ENCODE data around the gene CNOT3. TPM values are rescaled to one million over a fixed set of nuclear protein-coding genes. Genes with fewer than 3 reads are reported as not detected.

The CNOT3 gene
- total and polyA plus RNA-seq, 9 of the 15 experiments (the other 6 are each of a cell fraction or from before 2014, with no cell fraction given), result 0.27 to 60.4 (median 9.9) TPM

DNA sequence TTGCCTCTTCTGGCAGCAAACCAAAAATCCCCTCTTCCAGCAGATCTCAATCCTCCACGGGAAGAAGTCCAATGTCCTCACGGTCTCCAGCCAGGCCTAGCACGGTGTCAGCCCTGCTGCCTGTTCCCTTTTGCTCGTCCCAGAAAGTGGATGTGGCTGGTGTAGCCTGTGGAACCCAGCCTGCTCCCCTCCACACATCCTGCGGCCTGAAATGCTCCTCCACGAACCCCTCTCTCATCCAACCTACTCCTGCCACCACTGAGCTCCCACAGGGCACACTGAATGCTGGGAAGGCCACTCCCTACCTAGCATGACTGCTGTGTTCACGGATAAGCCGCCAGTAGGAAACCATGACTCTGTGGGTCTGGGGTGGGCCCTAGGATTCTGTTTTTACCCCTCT, 48.8 kb downstream of the CNOT3 start:
- POLR2A ChIA-PET, result interaction anchor here (0.8 to 2.0 kb wide), 2 partner anchors 14 to 24 kb away, joined by 3 to 8 read pairs; partner anchors contain the start of gene RPS9
- ATAC-seq, result no peak
- 83% methylated on average over 8 of the region's 8 CpGs for whole genome bisulfite sequencing (ENCODE audit: insufficient coverage, low coverage, missing lambda C conversion rate)

DNA sequence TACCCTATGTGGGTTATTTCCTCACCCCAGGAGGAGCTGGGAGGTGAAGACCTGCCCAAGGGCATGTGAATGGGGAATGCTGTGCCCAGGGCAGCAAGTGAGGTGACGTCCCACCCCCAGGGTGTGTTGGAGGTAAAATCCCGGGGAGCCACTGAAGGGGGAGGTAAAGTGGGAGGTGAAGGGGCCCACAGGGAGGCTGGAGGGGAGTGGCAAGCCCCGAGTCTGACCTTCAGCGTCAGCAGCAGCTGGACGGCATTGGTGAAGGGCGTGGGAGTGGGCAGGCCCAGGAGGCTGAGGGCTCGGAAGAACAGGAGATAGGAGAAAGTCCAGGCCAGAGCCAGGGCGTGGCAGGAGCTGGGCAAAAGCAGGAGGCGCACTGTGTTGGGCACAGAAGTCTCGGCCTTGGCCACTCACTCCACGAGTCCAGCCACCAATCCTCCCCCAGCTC, 49.4 kb downstream of the CNOT3 start:
- TF ChIP-seq MAFK (IDR thresholded peaks at IDR 0.05; ENCODE audit: low read length) (no peak), KDM5B (IDR thresholded peaks at IDR 0.05; ENCODE audit: insufficient replicate concordance, low read depth, low read length) (peak; percentile 1), ZNF717 (CRISPR knock-in tag; IDR thresholded peaks at IDR 0.05) (no peak), TRIM28 (IDR thresholded peaks at IDR 0.05) (no peak), RBFOX2 (IDR thresholded peaks at IDR 0.05; ENCODE audit: low read depth, low read length) (peak; percentile 33; the same call in 1 of the 2 replicates), YBX1 (IDR thresholded peaks at IDR 0.05) (no peak), POLR2G (IDR thresholded peaks at IDR 0.05; ENCODE audit: low read depth, low read length) (0 out of 2 replicates have a peak, but pooled peaks have one; percentile 30), EGR1 (conservative IDR thresholded peaks at IDR 0.05) (no peak)
- TF ChIP-seq, protein P1, sequence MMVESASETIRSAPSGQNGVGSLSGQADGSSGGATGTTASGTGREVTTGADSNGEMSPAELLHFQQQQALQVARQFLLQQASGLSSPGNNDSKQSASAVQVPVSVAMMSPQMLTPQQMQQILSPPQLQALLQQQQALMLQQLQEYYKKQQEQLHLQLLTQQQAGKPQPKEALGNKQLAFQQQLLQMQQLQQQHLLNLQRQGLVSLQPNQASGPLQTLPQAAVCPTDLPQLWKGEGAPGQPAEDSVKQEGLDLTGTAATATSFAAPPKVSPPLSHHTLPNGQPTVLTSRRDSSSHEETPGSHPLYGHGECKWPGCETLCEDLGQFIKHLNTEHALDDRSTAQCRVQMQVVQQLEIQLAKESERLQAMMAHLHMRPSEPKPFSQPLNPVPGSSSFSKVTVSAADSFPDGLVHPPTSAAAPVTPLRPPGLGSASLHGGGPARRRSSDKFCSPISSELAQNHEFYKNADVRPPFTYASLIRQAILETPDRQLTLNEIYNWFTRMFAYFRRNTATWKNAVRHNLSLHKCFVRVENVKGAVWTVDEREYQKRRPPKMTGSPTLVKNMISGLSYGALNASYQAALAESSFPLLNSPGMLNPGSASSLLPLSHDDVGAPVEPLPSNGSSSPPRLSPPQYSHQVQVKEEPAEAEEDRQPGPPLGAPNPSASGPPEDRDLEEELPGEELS (CRISPR knock-in tag; IDR thresholded peaks at IDR 0.05; ENCODE audit: borderline replicate concordance), result no peak
- TF ChIP-seq, protein P2, sequence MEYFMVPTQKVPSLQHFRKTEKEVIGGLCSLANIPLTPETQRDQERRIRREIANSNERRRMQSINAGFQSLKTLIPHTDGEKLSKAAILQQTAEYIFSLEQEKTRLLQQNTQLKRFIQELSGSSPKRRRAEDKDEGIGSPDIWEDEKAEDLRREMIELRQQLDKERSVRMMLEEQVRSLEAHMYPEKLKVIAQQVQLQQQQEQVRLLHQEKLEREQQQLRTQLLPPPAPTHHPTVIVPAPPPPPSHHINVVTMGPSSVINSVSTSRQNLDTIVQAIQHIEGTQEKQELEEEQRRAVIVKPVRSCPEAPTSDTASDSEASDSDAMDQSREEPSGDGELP (CRISPR knock-in tag; IDR thresholded peaks at IDR 0.05; ENCODE audit: borderline replicate concordance), result peak; percentile 53; the same call in 1 of the 2 replicates
- Histone ChIP-seq H3K4me1 (replicated peaks in 1 of 2; ENCODE audit: control insufficient read depth in 2 of 2, insufficient read depth in 2 of 2, low read length in 2 of 2) (peaks cover 24 to 48% of the 10 kb centered on the region in 2 experiments), H3K4me3 (0 out of 2 replicates have a peak overlapping the region, but pooled peaks have one; percentile 17), H3K27ac (ENCODE audit: extremely low read depth, low read depth, low read length) (peak overlapping the region; percentile 100), H2AFZ (ENCODE audit: low read depth, low read length) (no peak overlapping the region), H3K79me2 (ENCODE audit: control insufficient read depth, insufficient read depth, low read length) (peaks cover 46% of the 10 kb centered on the region), H4K20me1 (replicated peaks; ENCODE audit: control insufficient read depth, insufficient read depth, low read length) (no peaks in the 10 kb centered on the region), H3K9ac (ENCODE audit: insufficient read depth in 1 of 2, low read depth in 2 of 2, low read length in 2 of 2) (peak overlapping the region; percentile 84 to 99), H3K4me2 (ENCODE audit: insufficient read depth, low read length) (peak overlapping the region; percentile 67), H3K27me3 (ENCODE audit: control insufficient read depth in 2 of 2, insufficient read depth in 2 of 2, low read length in 2 of 2) (no peaks in the 10 kb centered on the region), H3K9me3 (replicated peaks; ENCODE audit: control insufficient read depth, insufficient read depth, low read depth, low read length) (no peaks in the 10 kb centered on the region), H3K9me1 (ENCODE audit: control insufficient read depth, insufficient read depth, low read length) (peaks cover 5% of the 10 kb centered on the region), H3K36me3 (ENCODE audit: control insufficient read depth, insufficient read depth, low read length) (peaks cover 45% of the 10 kb centered on the region)
- 60% methylated on average over 11 of the region's 11 CpGs for WGBS (ENCODE audit: insufficient coverage, low coverage, missing lambda C conversion rate)
- no peak for FAIRE-seq
- intact Hi-C loops (cut with micrococcal nuclease), result loop anchor here (5.0 kb wide), 1 partner anchor 45 kb away; no protein-coding TSS in a partner anchor
- BruUV-seq (replicated peaks), result no TSS peak
- DNase-seq (ENCODE audit: extremely low read depth in 1 of 4, low spot score in 3 of 4), result peak in 3 of 4 experiments; percentile 39 to 47 (median 44)
- ChIA-PET CTCF (ENCODE audit: low intra/inter-chr PET ratio) (no interaction called here), POLR2A (interaction anchor here (0.8 to 2.0 kb wide), 2 partner anchors 14 to 23 kb away, joined by 3 to 8 read pairs; partner anchors contain the start of gene RPS9)
- in situ Hi-C loops (cut with MboI), result no loop called here
- no peak for ATAC-seq

More for the DNA sequence above, 48.8 kb downstream of the CNOT3 start:
- H3K27ac ChIP-seq (ENCODE audit: extremely low read depth, low read depth, low read length), result peak overlapping the region; percentile 100; the same call in 2 of the 3 replicates
- H3K9me1 ChIP-seq (ENCODE audit: control insufficient read depth, insufficient read depth, low read length), result peaks cover 5% of the 10 kb centered on the region
- peaks cover 43% of the 10 kb centered on the region for H3K36me3 ChIP-seq (ENCODE audit: control insufficient read depth, insufficient read depth, low read length)
- H3K4me1 ChIP-seq (replicated peaks in 1 of 2; ENCODE audit: control insufficient read depth in 2 of 2, insufficient read depth in 2 of 2, low read length in 2 of 2), result peaks cover 19 to 42% of the 10 kb centered on the region in 2 experiments
- no peaks in the 10 kb centered on the region for H4K20me1 ChIP-seq (replicated peaks; ENCODE audit: control insufficient read depth, insufficient read depth, low read length)
- in situ Hi-C loops (cut with MboI) (no loop called here), intact Hi-C loops (cut with micrococcal nuclease) (loop anchor here (5.0 kb wide), 1 partner anchor 46 kb away; no protein-coding TSS in a partner anchor)
- H3K9me3 ChIP-seq (replicated peaks; ENCODE audit: control insufficient read depth, insufficient read depth, low read depth, low read length), result no peaks in the 10 kb centered on the region
- peak overlapping the region; percentile 84 to 99; a peak in 3 of 4 replicates for H3K9ac ChIP-seq (ENCODE audit: insufficient read depth in 1 of 2, low read depth in 2 of 2, low read length in 2 of 2)
- H3K27me3 ChIP-seq (ENCODE audit: control insufficient read depth in 2 of 2, insufficient read depth in 2 of 2, low read length in 2 of 2), result no peaks in the 10 kb centered on the region
- H2AFZ ChIP-seq (ENCODE audit: low read depth, low read length), result no peak overlapping the region
- H3K79me2 ChIP-seq (ENCODE audit: control insufficient read depth, insufficient read depth, low read length), result peaks cover 40% of the 10 kb centered on the region
- no TSS peak for BruUV-seq (replicated peaks)
- no peak for FAIRE-seq
- no peak for DNase-seq (ENCODE audit: extremely low read depth in 1 of 4, low spot score in 3 of 4)
- CTCF ChIA-PET (ENCODE audit: low intra/inter-chr PET ratio), result no interaction called here
- H3K4me3 ChIP-seq, result no peak overlapping the region
- no peak overlapping the region for H3K4me2 ChIP-seq (ENCODE audit: insufficient read depth, low read length)
- TF ChIP-seq ARHGAP35 (IDR thresholded peaks at IDR 0.05; ENCODE audit: partially characterized antibody) (no peak), XRCC5 (IDR thresholded peaks at IDR 0.05; ENCODE audit: low read depth, low read length) (no peak), PYGO2 (tag; IDR thresholded peaks at IDR 0.05) (no peak), KDM4B (IDR thresholded peaks at IDR 0.05; ENCODE audit: borderline replicate concordance in 2 of 2, low read depth in 1 of 2) (no peak)

Data from K562 (cell line).